Left kidney (tissue), 8 donors: ENCODE measurements around the gene PCSK1N. TPM values are rescaled to one million over a fixed set of nuclear protein-coding genes. Genes with fewer than 3 reads are reported as not detected.
"Not testable (repeated sequence)": the region's sequence is repeated elsewhere in the genome, so short reads cannot be mapped to it uniquely, and the experiment has no call there.

ENCODE experiments used
- DNase-seq: peaks from one replicate; pipeline ENCODE4 v3.0.0-alpha.2; 2013
- long read RNA-seq, 8 donors: transcript quantifications; one replicate each; lab custom pipeline, GENCODE V29; 2026
- polyA plus RNA-seq: library from polyadenylated mRNA; unstranded; fragments of 120-200 nt; gene quantifications from one replicate; pipeline ENCODE4 v1.2.1, GENCODE V29; 2013; ENCODE audit not compliant: insufficient read length

The PCSK1N gene, protein sequence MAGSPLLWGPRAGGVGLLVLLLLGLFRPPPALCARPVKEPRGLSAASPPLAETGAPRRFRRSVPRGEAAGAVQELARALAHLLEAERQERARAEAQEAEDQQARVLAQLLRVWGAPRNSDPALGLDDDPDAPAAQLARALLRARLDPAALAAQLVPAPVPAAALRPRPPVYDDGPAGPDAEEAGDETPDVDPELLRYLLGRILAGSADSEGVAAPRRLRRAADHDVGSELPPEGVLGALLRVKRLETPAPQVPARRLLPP
- 11.5 TPM for polyA plus RNA-seq
- long read RNA-seq, donor 1, transcript PCSK1N-201 (3 exons, 1,050 nt): major isoform, 96 of 170 reads
- long read RNA-seq, donor 1, partial matches to known transcripts: 67 of 170 reads
- long read RNA-seq, donor 1, other reads (novel, unspliced or antisense): 7 of 170 reads
- long read RNA-seq, donor 2, transcript PCSK1N-201 (3 exons, 1,050 nt): major isoform, 43 of 50 reads
- long read RNA-seq, donor 2, partial matches to known transcripts: 7 of 50 reads
- long read RNA-seq, donor 2, other reads (novel, unspliced or antisense): 0 of 50 reads
- long read RNA-seq, donor 3, transcript PCSK1N-201 (3 exons, 1,050 nt): major isoform, 56 of 94 reads
- long read RNA-seq, donor 3, partial matches to known transcripts: 38 of 94 reads
- long read RNA-seq, donor 3, other reads (novel, unspliced or antisense): 0 of 94 reads
- long read RNA-seq, donor 4, partial matches to known transcripts: 0 of 3 reads
- long read RNA-seq, donor 4, other reads (novel, unspliced or antisense): 0 of 3 reads
- long read RNA-seq, donor 5, transcript PCSK1N-201 (3 exons, 1,050 nt): major isoform, 61 of 88 reads
- long read RNA-seq, donor 5, partial matches to known transcripts: 22 of 88 reads
- long read RNA-seq, donor 5, other reads (novel, unspliced or antisense): 5 of 88 reads
- long read RNA-seq, donor 6, transcript PCSK1N-201 (3 exons, 1,050 nt): major isoform, 43 of 74 reads
- long read RNA-seq, donor 6, partial matches to known transcripts: 31 of 74 reads
- long read RNA-seq, donor 6, other reads (novel, unspliced or antisense): 0 of 74 reads
- long read RNA-seq, donor 7, transcript PCSK1N-201 (3 exons, 1,050 nt): major isoform, 74 of 91 reads
- long read RNA-seq, donor 7, partial matches to known transcripts: 17 of 91 reads
- long read RNA-seq, donor 7, other reads (novel, unspliced or antisense): 0 of 91 reads
- long read RNA-seq, donor 8, transcript PCSK1N-201 (3 exons, 1,050 nt): major isoform, 44 of 77 reads
- long read RNA-seq, donor 8, partial matches to known transcripts: 27 of 77 reads
- long read RNA-seq, donor 8, other reads (novel, unspliced or antisense): 6 of 77 reads

DNA sequence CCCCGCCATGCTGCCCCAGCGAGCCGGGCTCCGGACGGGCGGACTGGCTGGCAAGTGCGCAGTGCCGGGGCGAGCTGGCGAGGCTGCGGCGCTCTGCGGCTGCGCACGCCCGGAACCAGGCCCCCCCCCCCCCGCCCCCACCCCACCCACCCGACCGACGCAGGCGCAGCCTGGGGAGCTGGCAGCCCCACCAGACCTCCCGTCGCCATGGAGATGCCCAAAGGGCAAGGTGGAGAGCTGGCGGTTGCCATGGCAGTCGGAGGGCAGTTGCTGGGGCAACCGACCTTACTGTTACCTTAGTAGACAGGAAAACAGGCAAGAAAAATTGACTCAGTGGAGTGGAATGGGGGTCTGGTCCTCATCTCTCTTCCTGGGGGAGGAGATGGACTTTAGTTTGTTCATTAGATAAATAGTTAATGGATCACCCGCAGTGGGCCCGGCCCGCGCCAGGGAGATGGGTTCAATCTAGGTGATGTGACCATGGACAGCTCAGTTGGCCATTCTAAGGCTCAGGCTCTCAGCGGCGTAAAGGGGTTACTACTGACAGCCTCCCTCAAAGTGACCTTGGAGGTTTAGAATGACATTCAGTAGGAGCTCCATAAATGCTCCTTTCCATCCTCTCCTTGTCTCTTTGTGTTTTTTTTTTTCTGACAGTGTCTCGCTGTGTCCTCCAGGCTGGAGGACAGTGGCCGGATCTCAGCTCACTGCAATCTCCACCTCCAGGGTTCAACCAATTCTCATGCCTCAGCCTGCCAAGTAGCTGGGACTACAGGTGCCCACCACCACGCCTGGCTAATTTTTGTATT is at the start of gene PCSK1N:
PCSK1N (minus strand) TSS at position 87 of the 806 bp plus-strand sequence; CDS start at position 9, 78 bp downstream.
- DNase-seq: peak; percentile 66

DNA sequence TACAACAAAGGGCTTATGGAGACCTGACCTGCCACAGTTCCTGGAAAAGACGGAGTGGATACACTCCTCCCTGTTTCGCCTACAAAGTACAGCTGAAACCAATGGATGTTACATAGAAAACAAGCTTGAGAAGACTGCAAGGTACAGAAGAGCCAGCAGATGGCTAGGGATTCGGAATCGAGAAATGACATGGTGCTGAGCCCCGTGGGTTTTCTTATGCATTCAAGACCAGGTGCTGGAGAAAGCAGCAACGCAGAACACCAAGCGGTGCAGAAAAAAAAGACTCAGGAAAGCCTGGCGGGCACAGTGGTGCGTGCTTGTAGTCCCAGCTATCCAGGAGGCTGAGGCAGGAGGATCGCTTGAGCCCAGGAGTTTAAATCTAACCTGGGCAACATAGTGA is 48.3 kb upstream of the PCSK1N start:
- DNase-seq: no peak

DNA sequence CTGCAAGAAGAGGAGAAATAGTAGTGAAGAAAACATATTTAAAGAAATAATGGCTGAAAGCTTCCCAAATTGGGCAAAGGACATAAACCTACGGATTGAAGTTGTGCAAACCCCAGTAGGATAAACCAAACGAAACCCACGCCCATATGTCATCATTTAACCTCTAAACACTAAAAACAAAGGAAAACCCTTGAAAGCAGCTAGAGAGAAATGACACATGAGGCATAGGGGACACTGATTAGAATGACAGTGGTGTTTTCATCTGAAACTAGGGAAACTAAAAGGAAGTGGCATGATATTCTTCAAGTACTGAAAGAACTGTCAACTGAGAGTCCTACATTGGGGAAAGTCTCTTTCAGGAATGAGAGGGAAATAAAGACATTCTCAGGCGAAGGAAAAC is 41.5 kb upstream of the PCSK1N start:
- DNase-seq: not testable (repeated sequence)

DNA sequence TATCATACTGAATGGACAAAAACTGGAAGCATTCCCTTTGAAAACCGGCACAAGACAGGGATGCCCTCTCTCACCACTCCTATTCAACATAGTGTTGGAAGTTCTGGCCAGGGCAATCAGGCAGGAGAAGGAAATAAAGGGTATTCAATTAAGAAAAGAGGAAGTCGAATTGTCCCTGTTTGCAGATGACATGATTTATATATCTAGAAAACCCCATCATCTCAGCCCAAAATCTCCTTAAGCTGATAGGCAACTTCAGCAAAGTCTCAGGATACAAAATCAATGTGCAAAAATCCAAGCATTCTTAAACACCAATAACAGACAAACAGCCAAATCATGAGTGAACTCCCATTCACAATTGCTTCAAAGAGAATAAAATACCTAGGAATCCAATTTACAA is 36.6 kb upstream of the PCSK1N start:
- DNase-seq: not testable (repeated sequence)

DNA sequence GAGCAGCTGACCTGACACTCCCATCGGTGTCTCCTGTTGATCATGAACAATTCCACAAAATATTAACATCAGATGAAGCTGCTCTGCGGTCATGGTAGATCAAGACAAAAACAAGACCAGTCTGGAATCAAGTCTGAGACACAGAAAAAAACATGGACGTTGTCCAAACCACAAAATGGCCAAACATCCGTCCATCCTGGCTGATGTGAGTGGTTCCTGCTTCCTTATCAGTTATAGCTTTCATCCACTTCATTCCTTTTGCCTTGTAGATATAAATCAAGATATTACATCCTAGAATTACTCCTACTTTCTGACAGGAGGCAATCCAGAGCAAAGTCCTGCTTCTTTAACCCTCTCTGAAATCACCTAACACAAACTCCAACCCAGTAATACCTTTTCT is 28.8 kb upstream of the PCSK1N start:
- DNase-seq: no peak

DNA sequence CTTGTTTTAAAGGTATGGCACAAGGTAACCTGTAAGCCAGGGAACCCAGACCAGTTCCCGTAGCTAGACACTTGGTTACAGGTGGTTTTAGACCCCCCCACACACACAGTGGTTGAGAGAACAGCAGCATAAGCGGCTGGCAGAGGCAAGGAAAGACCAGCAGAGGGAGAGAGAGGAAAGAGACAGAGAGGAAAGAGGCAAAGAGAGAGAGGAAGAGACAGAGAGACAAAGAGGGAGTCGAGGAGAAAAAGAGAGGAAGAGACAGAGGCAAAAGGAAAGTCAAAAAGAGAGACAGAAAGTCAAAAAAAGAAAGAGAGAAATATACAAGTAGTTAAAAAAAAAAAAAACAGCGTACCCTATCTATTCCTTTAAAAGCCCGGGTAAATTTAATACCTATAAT is 19.5 kb upstream of the PCSK1N start:
- no peak for DNase-seq

DNA sequence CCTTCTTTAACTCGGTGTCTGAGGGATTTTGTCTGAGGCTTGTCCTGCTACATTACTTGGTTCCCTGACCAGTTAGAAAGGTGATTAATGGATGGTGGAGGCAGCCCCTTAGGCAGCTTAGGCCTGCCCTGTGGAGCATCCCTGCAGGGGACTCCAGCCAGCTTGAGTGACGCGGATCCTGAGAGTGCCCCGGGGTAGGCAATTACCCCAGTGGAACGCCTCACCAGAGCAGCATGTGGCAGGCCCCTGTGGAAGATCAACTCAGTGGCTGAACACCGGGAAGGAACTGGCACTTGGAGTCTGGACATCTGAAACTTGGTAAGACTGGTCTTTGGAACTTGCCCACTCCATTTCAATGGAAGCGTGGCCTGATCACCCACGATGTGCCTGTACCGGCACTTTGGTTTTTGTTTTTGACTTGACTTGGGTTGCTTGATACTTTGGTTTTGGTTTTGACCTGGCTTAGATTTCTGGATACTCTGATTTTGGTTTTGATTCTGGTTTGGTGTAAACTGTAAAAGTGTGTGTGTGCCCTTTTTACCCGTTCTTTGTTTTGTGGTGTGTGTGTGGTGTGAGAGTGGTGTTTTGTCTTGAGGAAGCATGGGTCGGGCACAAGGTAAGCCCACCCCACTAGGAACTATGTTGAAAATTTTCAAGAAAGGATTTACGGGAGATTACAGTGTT is 18.9 kb upstream of the PCSK1N start:
- DNase-seq: not testable (repeated sequence)

DNA sequence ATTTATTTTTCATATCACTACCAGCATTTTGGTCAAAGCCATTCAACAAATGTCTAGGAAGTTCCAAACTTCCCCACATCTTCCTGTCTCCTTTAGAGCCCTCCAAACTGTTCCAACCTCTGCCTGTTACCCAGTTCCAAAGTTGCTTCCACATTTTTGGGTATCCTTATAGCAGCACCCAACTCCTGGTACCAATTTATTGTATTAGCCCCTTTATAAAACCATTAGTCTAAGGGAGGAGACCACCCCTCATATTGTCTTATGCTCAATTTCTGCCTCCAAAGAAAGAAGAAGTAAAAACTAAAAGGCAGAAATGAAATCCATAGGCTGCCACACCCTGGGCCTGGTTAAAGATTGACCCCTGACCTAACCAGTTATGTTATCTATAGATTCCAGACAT is 18.1 kb upstream of the PCSK1N start:
- not testable (repeated sequence) for DNase-seq

DNA sequence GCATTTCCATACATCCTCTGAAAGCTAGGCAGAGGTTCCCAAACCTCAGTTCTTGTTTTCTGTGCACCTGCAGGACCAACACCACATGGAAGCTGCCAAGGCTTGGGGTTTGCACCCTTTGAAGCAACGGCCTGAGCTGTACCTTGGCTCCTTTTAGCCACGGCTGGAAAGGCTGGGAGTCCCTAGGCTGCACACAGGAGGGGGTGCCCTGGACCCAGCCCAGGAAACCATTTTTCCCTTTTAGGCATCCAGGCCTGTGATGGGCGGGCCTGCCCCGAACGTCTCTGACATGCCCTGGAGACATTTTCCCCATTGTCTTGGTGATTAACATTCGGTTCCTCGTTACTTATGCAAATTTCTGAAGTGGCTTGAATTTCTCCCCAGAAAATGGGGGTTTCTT is 17.4 kb upstream of the PCSK1N start:
- DNase-seq: no peak

DNA sequence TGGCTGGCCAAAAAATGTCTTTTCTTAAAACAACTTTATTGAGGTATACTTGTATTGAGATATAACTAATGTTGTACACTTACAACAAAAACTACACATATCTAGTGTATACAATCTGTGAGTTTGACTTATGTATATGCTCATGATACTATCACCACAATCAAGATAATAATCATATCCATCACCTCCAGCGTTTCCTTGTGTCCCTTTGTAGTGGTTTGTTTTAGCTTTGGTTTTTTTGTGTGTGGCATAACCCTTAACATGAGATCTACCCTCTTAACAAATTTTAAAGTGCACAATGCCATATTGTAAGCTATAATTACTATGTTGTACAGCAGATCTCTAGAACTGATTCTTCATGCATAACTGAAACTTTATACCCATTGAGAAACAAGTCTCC is 13.4 kb upstream of the PCSK1N start:
- DNase-seq: no peak

DNA sequence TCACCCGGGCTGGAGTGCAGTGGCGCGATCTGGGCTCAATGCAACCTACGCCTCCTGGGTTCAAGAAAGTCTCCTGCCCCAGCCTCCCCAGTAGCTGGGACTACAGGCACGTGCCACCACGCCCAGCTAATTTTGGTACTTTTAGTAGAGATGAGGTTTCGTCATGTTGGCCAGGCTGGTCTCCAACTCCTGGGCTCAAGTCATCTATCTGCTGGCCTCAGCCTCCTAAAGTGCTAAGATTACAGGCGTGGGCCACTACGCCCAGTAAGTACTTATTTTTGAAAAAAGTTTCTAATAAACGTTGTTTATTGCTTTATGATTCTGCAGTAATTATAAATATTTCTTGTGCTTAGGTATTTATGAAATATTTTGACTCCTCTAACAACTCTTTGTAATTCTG is 4.3 kb upstream of the PCSK1N start:
- DNase-seq: no peak

DNA sequence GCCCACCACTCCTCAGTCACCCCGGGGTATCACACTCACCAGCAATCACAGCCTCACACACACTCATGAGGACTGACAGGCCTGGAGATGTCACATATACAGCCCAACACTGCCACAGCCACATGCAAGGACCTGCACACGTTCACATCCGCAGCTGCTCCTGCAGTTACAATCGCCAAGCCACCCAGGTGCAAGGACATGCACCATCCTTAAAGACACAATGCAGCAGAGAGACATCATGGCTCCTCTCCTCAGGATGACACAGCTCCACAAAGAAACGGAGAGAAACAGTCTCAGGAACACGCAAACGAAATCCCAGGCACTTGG is 1.1 kb downstream of the PCSK1N start:
- no peak for DNase-seq

DNA sequence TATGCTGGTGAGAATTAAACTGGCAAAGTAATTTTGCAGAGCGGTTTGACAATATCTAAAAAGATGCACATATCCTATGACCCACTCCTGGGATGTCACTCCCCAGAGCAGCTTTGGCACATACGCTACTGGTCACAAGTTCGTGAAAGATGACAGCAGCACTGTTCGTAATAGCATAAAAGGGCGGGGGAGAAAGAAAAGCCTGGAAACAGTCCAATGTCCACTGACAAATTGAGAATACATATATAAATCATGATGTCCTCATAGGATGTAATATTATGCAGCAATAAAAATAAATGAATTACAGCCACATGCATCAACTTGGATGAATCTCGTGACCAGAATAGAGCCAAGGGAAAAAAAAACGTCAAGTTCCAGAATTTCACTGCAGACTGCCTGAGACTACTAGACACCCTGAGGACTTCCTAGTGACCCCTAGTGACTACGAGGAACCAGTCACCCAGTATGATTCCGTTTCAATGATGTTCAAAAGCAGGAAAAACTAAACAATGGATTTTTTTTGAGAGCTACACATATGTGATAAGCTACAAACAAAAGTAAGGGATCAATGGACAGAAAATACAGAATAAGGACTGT is 1.8 kb downstream of the PCSK1N start:
- no peak for DNase-seq

DNA sequence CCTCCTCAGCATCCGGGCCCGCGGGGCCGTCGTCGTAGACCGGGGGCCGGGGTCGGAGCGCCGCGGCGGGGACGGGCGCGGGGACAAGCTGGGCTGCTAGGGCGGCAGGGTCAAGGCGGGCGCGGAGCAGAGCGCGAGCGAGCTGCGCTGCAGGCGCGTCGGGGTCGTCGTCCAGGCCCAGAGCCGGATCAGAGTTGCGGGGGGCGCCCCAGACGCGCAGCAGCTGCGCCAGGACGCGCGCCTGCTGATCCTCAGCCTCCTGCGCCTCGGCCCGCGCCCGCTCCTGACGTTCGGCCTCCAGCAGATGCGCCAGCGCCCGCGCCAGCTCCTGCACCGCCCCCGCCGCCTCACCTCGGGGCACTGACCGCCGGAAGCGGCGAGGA is 3.5 kb downstream of the PCSK1N start:
- no peak for DNase-seq

DNA sequence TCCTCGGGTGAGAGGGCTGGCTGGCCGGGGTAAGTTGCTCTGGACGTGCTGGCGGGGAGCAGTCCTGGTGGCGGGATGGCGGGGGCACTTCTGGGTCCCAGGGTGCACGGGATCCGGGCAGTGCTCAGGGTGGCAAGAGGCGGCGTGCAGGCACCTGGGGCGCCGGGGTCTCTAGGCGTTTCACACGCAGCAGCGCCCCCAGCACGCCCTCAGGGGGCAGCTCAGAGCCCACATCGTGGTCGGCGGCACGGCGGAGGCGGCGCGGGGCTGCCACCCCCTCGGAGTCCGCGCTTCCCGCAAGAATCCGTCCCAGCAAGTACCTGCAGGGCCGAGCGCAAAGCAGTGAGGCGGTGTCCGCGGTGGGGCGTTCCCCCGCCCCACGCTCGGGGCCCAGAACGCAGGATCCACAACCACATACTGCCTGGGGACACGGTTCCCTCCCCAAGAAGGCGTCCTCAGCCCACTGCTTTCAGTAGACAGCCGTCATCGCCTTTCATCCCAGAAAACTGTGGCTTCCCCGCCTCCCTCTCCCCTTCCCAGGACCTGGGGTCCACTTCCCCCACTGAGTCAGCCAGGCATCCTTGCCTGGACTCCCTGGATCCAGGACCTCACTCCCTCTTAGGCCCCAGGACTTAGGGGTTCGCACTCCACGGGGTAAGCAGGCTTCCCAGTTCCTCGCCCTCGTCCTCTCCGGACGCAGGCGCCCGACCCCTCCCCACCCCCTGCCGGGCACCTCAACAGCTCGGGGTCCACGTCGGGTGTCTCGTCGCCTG is 4.1 kb downstream of the PCSK1N start:
- no peak for DNase-seq

DNA sequence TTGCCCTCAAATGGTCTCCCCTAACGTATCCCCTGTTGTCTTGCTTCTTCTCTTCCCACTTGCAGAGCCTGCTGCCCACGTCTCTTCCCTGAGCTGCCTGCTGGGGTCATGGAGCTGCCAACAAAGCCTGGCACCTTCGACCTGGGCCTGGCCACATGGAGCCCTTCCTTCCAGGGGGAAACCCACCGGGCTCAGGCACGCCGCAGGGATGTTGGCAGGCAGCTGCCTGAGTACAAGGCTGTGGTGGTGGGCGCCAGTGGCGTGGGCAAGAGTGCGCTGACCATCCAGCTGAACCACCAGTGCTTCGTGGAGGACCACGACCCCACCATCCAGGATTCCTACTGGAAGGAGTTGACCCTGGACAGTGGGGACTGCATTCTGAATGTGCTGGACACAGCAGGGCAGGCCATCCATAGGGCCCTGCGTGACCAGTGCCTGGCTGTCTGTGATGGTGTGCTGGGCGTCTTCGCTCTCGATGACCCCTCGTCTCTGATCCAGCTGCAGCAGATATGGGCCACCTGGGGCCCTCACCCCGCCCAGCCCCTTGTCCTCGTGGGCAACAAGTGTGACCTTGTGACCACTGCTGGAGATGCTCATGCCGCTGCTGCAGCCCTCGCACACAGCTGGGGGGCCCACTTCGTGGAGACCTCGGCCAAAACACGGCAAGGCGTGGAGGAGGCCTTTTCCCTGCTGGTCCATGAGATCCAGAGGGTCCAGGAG is 6.2 kb downstream of the PCSK1N start:
- DNase-seq: no peak

DNA sequence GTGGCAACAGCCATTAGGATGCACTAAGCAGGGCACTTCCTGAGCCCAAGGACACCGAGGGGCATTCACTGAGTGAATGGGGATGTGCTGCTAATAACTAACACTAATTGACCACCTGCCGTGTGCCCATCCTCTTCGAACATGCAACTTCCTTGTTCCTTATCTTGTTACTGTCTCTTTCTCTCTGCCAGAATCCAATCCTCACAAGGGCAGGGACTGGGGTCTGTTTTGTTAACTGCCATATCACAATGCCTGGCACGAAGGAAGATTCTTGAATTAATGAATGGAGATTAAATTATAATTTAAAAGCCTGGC is 7.8 kb downstream of the PCSK1N start:
- no peak for DNase-seq

DNA sequence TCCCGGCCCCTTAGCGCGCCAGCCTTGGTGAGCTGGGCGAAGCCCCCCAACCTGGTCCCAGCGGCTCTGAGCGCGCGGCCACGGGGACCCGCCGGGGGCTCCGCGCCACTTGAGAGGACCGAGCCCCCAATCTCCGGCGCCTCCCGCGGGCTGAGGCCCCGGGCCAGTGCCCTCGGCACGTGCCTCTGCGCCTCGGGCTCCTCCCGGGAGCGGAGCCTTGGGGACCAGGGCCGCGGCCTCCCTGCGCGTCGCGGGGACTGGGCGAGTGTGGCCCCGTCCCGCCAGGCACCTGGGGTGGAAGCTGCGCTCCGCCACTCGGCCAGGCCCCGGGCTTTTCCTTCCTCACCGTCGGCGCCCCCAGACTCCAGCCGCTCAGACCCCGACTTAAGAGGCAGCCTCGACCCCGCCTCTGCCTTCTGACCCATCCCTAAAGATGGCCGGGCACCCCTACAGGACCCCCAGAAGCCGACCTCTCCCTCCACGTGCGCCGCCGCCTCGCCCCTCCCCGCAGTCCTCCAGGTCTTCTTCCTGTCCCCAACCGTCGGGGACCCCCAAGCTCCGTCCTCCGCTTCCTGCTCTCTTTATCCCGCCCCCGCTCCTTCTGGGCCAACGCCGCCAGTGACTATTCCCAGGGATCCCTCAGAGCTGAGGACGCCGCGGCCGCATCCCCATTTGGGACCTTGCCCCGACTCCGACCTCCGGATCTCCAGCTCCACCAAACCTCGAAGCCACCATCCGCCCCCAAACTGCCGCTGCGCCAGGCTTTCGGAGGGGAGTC is 8.3 kb downstream of the PCSK1N start:
- no peak for DNase-seq
